WERI-Rb-1 (cell line): ENCODE measurements around the gene KLF3.

Source experiments
- DNase-seq: peaks from one replicate; pipeline ENCODE4 v3.0.0-alpha.2; 2020
- H3K27ac ChIP-seq: fragments of 250-450 bp; sonication (Bioruptor Pico); 2 replicates; pipeline ENCODE4 v1.5.1; 2020; ENCODE audit warnings: mild to moderate bottlenecking, moderate library complexity
- H3K27me3 ChIP-seq: fragments of 250-450 bp; sonication (Bioruptor Pico); 2 replicates; pipeline ENCODE4 v1.5.1; 2021; ENCODE audit warnings: mild to moderate bottlenecking, low read depth, moderate library complexity; ENCODE audit not compliant: insufficient read depth, severe bottlenecking
- H3K36me3 ChIP-seq: fragments of 250-450 bp; sonication (Bioruptor Pico); 2 replicates; pipeline ENCODE4 v1.5.1; 2020; ENCODE audit warnings: mild to moderate bottlenecking, moderate library complexity
- H3K4me3 ChIP-seq: 2 replicates; pipeline ENCODE4 v1.5.1; 2011; ENCODE audit warnings: low read depth, mild to moderate bottlenecking, control low read depth, low read length
- H3K9me3 ChIP-seq: fragments of 250-450 bp; sonication (Bioruptor Pico); 2 replicates; pipeline ENCODE4 v1.5.1; 2021; ENCODE audit warnings: mild to moderate bottlenecking, moderate library complexity; ENCODE audit not compliant: severe bottlenecking
- TF ChIP-seq, protein P1 (sequence below): IDR thresholded peaks from 2 replicates; pipeline ENCODE4 v1.5.1; 2011; ENCODE audit warnings: low read depth, mild to moderate bottlenecking, control low read depth, inconsistent platforms, low read length

Gene KLF3

GRCh38 chr4:38691251-38692008, 27.4 kb downstream of the KLF3 start:
- H3K9me3 ChIP-seq: no peaks in the 10 kb centered on the region
- TF ChIP-seq, protein P1, sequence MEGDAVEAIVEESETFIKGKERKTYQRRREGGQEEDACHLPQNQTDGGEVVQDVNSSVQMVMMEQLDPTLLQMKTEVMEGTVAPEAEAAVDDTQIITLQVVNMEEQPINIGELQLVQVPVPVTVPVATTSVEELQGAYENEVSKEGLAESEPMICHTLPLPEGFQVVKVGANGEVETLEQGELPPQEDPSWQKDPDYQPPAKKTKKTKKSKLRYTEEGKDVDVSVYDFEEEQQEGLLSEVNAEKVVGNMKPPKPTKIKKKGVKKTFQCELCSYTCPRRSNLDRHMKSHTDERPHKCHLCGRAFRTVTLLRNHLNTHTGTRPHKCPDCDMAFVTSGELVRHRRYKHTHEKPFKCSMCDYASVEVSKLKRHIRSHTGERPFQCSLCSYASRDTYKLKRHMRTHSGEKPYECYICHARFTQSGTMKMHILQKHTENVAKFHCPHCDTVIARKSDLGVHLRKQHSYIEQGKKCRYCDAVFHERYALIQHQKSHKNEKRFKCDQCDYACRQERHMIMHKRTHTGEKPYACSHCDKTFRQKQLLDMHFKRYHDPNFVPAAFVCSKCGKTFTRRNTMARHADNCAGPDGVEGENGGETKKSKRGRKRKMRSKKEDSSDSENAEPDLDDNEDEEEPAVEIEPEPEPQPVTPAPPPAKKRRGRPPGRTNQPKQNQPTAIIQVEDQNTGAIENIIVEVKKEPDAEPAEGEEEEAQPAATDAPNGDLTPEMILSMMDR: no peak
- no peaks in the 10 kb centered on the region for H3K27me3 ChIP-seq
- H3K4me3 ChIP-seq: no peak overlapping the region
- DNase-seq: no peak
- H3K36me3 ChIP-seq: peaks cover 53% of the 10 kb centered on the region
- H3K27ac ChIP-seq: no peak overlapping the region

- no peaks in the 10 kb centered on the region for H3K27me3 ChIP-seq
- no peak for DNase-seq
- TF ChIP-seq, protein P1: no peak
- H3K36me3 ChIP-seq: peaks cover 61% of the 10 kb centered on the region
- no peaks in the 10 kb centered on the region for H3K9me3 ChIP-seq
- H3K4me3 ChIP-seq: no peak overlapping the region
- no peak overlapping the region for H3K27ac ChIP-seq
These were observed 28.4 kb downstream of the KLF3 start for GRCh38 chr4:38692421-38692820.

- Histone ChIP-seq H3K36me3 (peaks cover 51% of the 10 kb centered on the region), H3K27me3 (no peaks in the 10 kb centered on the region), H3K27ac (no peak overlapping the region), H3K9me3 (no peaks in the 10 kb centered on the region), H3K4me3 (no peak overlapping the region)
- no peak for DNase-seq
- TF ChIP-seq, protein P1: no peak
These were observed 29.6 kb downstream of the KLF3 start for GRCh38 chr4:38693569-38693968.

DNA sequence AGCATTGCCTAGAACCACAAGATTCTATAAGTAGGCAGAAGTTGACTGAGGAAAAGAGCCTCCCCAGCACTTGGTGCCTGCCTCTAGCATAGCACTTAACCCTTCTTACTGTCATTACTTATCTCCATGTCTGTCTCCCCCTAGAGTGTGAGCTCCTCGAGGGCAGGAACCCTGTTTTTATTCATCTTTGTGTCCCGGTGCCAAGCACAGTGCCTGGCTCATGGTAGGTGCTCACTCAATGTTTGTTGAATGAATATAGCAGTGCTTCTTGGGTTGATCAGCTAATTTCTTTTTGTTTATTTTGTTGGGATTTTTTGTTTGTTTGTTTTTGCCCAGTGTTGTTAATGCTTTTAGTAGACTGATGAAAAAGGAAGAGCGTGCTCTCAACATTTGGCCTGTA, 30.3 kb downstream of the KLF3 start:
- H3K27ac ChIP-seq: no peak overlapping the region
- H3K9me3 ChIP-seq: no peaks in the 10 kb centered on the region
- TF ChIP-seq, protein P1: no peak
- peaks cover 44% of the 10 kb centered on the region for H3K36me3 ChIP-seq
- H3K27me3 ChIP-seq: no peaks in the 10 kb centered on the region
- no peak overlapping the region for H3K4me3 ChIP-seq
- DNase-seq: no peak

DNA sequence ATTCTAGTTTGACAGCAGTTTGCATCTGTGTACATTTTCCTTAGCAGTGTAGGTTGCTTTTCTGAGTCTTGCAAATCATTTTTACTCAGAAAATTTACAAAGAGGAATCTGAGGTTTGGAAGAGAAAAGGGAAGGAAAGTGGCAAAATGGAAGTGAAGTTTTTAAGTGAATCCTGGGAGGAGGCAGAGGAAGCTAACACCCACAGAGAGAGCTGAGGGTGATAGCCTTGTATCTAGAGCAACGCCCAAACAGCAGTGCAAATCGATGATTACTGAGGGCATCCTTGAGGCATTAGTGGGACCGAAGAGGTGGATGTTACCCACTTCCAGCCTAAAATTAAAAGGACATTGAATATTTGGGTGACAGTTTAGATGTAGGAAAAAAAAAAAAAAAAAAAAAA, 31.8 kb downstream of the KLF3 start:
- TF ChIP-seq, protein P1: no peak
- Histone ChIP-seq H3K27ac (no peak overlapping the region), H3K27me3 (no peaks in the 10 kb centered on the region), H3K4me3 (no peak overlapping the region), H3K9me3 (no peaks in the 10 kb centered on the region), H3K36me3 (peaks cover 31% of the 10 kb centered on the region)
- DNase-seq: no peak

- H3K27ac ChIP-seq: no peak overlapping the region
- no peaks in the 10 kb centered on the region for H3K9me3 ChIP-seq
- TF ChIP-seq, protein P1: no peak
- no peak overlapping the region for H3K4me3 ChIP-seq
- H3K36me3 ChIP-seq: peaks cover 27% of the 10 kb centered on the region
- no peaks in the 10 kb centered on the region for H3K27me3 ChIP-seq
- no peak for DNase-seq
These were observed 32.7 kb downstream of the KLF3 start for GRCh38 chr4:38696697-38697096.
